Germinal center (tissue), 1 donor: ENCODE measurements around the gene FLOT1.

ENCODE experiments used
- DNase-seq: peaks from one replicate; pipeline ENCODE4 v3.0.0; 2012; ENCODE audit warnings: mixed read lengths, low spot score

FLOT1 gene

GRCh38 chr6:30679765-30680535 is 62.5 kb downstream of the FLOT1 start:
- no peak for DNase-seq

DNA sequence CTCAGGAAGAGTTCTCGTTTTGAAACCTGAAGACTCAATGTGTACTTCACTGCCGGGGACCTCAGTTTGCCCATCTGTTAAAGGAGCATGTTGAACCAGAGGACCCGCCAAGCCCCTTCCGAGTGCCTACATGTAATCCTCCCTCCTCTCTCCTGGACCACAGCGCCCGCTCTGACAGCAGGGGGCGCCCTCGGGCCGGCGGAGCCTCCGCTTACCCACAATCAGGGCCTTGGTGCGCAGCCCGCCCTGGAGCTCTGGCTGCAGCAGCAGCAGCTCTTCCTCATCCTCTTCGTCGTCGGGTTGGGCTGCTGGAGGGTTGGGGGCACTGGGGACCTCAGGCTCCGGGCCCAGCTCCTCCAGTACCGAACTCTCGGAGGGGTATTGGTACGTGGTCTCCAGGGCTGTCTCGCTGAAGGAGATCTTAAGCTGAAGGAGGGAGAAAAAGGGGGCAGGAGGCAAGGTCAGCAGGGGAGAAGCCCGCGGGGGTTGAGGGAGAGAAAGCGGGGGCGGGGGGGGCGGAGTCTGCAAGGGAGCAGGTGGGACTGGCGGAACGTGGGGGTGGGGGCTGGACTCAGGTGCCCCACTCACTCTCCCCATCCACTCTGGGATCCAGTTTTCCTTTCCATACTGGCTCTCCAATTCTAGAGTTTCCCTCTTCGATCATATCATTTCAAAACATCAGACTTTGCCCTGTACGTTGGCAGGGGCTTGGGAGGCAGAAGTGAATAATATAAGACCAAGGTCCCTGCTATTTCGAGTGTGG is 63.3 kb downstream of the FLOT1 start:
- DNase-seq, result peak; percentile 83
